A549 treated with AZD9567 at 1 μM for 4 hours (cell line): Measurements from ENCODE around the gene DYNC2LI1. TPM values are rescaled to one million over a fixed set of nuclear protein-coding genes. Genes with fewer than 3 reads are reported as not detected.

ENCODE experiments used
- total RNA-seq: library from RNA; stranded (reverse); fragments of 200-300 nt; extraction: Qiagen RNA extraction; gene quantifications from 5 replicates; pipeline ENCODE4 v1.2.3, GENCODE V29; 2022; ENCODE audit not compliant: insufficient read depth

DYNC2LI1 gene
- total RNA-seq, result 6.3 to 16.4 TPM (median 15.1 TPM) in 5 replicates

DNA sequence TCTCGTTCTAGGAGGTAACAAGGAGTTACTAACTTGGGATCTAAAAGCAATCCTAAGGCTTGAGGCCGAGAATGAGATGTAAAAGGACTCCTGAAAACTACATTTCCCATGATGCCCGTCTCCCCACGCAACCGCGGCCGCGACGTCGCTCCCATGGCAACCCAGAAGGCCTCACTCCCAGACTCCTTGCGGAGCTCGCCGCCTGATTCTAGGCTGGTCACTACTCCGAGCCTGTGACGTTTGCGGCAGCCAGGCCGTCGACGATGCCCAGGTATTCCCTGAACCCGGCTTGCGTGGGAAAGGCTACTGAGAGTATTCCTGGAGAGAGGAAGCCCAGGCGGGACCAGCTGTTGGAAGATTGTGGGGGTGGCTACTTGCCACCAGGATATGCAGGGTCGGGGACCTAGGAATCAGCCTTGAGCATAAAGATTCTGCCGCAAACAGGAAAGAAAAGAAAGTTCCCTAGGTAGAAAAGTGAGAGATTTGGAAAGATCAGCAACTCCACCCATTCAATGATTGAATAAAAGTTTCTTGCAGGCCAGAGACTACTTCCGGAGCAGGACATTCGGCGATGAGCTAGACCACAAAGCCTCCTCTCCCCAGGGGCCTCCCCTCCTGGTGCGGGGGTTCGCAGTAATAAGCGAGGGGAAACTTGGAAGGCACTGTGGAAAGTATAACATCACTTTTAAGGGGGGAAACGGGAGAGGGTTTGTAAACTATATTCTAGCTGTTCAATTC is at the start of gene DYNC2LI1:
Gene DYNC2LI1, plus strand, starts transcription at position 164 of the 738 bp plus-strand sequence. Its CDS starts 100 bp downstream, at position 264.

GRCh38 chr2:43838560-43839267 is 64.9 kb downstream of the DYNC2LI1 start, which contains the start of the genes ABCG5 and ABCG8:
Gene ABCG5 (minus strand): TSS chr2:43838839. CDS start chr2:43838679, 160 bp downstream.
Gene ABCG8 (plus strand): TSS chr2:43838971. CDS start chr2:43839054, 83 bp downstream.

Other genes with a start within 250 kb of the DYNC2LI1 start
- gene THADA, start 178.0 kb upstream of the DYNC2LI1 start, total RNA-seq, result 21.9 to 24.1 TPM (median 21.9 TPM) in 5 replicates
- gene PLEKHH2, start 136.8 kb upstream of the DYNC2LI1 start, total RNA-seq, result 1.5 to 2.2 TPM (median 1.8 TPM) in 5 replicates
- gene C1GALT1C1L, start 97.6 kb upstream of the DYNC2LI1 start, total RNA-seq, result 1.9 to 6.2 TPM (median 2.0 TPM) in 5 replicates
- 0.03 TPM in 1 of 5 replicates, not detected in the others for gene ABCG5, start 64.8 kb downstream of the DYNC2LI1 start, total RNA-seq
- not detected in 5 replicates for gene ABCG8, start 64.9 kb downstream of the DYNC2LI1 start, total RNA-seq
- 91.0 to 116 TPM (median 106 TPM) in 5 replicates for gene LRPPRC, start 221.9 kb downstream of the DYNC2LI1 start, total RNA-seq